Naive thymus-derived CD4-positive, alpha-beta T cell (primary cell): ENCODE measurements around the gene UNCX. TPM values are rescaled to one million over a fixed set of nuclear protein-coding genes. Genes with fewer than 3 reads are reported as not detected.

Source experiments
- ATAC-seq: fragments of 150-1000 bp; cut with Tn5 transposase; 2 replicates; pipeline ENCODE4 v1.10.0; 2021; ENCODE audit warnings: mild to moderate bottlenecking, moderate library complexity
- CTCF ChIA-PET: fragments of 350-600 bp; sonication (Branson Sonifier 250); formaldehyde crosslinking; loops from one replicate; lab custom pipeline; 2021; ENCODE audit warnings: antibody characterized with exemption; lab: Charles Lee
- POLR2A ChIA-PET: fragments of 350-600 bp; sonication (Branson Sonifier 250); formaldehyde crosslinking; loops from one replicate; lab custom pipeline; 2021; ENCODE audit warnings: antibody characterized with exemption, inconsistent platforms; lab: Charles Lee
- DNase-seq, 9 donors: peaks; one replicate each; pipeline versions ENCODE4 v3.0.0 to v3.0.0-alpha.2; 2020 to 2022; ENCODE audit warnings: mixed read lengths in 1 of 9
- H3K27ac ChIP-seq: one replicate; pipeline ENCODE4 v1.7.0; 2013; ENCODE audit warnings: mild to moderate bottlenecking, low read depth, low read length, moderate library complexity
- H3K27me3 ChIP-seq, 2 donors: one replicate each; pipeline ENCODE4 v1.7.0; 2013; ENCODE audit warnings: low read length in 2 of 2, mild to moderate bottlenecking in 2 of 2, moderate library complexity in 2 of 2; ENCODE audit not compliant: control insufficient read depth in 2 of 2, insufficient read depth in 2 of 2
- H3K36me3 ChIP-seq, 3 experiments: 1 replicate in 2 of 3; 2 replicates in 1 of 3; pipeline ENCODE4 v1.7.0; 2013; ENCODE audit warnings: low read length in 3 of 3, mild to moderate bottlenecking in 3 of 3, moderate library complexity in 1 of 3; ENCODE audit not compliant: insufficient read depth in 3 of 3, control insufficient read depth in 2 of 3
- H3K4me1 ChIP-seq, 2 donors: one replicate each; pipeline ENCODE4 v1.7.0; 2013; ENCODE audit warnings: low read length in 2 of 2, mild to moderate bottlenecking in 2 of 2, moderate library complexity in 1 of 2; ENCODE audit not compliant: control insufficient read depth in 2 of 2, insufficient read depth in 2 of 2
- H3K4me3 ChIP-seq: 2 replicates; pipeline ENCODE4 v1.7.0; 2013; ENCODE audit warnings: mild to moderate bottlenecking, low read length
- H3K9me3 ChIP-seq, 3 experiments: 1 replicate in 2 of 3; 2 replicates in 1 of 3; pipeline ENCODE4 v1.7.0; 2013; ENCODE audit warnings: low read length in 3 of 3; ENCODE audit not compliant: control insufficient read depth in 2 of 3
- H3K27ac Mint-ChIP-seq, 9 donors: one replicate each; pipeline ENCODE4 v1.8.0; 2020 to 2022; ENCODE audit warnings: mixed read lengths in 9 of 9, mild to moderate bottlenecking in 8 of 9, moderate library complexity in 5 of 9, inconsistent platforms in 2 of 9
- H3K27me3 Mint-ChIP-seq, 5 donors: one replicate each; pipeline ENCODE4 v1.8.0; 2021 to 2022; ENCODE audit warnings: mixed read lengths in 5 of 5, mild to moderate bottlenecking in 1 of 5
- H3K36me3 Mint-ChIP-seq, 5 donors: one replicate each; pipeline ENCODE4 v1.8.0; 2020 to 2022; ENCODE audit warnings: mixed read lengths in 5 of 5, mild to moderate bottlenecking in 3 of 5, inconsistent platforms in 1 of 5
- H3K4me1 Mint-ChIP-seq, 7 donors: one replicate each; pipeline ENCODE4 v1.8.0; 2020 to 2022; ENCODE audit warnings: mixed read lengths in 7 of 7, mild to moderate bottlenecking in 3 of 7, inconsistent platforms in 1 of 7
- H3K4me3 Mint-ChIP-seq, 10 donors: one replicate each; pipeline ENCODE4 v1.8.0; 2020 to 2022; ENCODE audit warnings: mild to moderate bottlenecking in 10 of 10, mixed read lengths in 10 of 10, moderate library complexity in 6 of 10, inconsistent platforms in 2 of 10
- H3K9me3 Mint-ChIP-seq, 11 donors: one replicate each; pipeline ENCODE4 v1.8.0; 2020 to 2022; ENCODE audit warnings: mixed read lengths in 11 of 11, mild to moderate bottlenecking in 4 of 11, inconsistent platforms in 1 of 11, moderate library complexity in 1 of 11
- intact Hi-C, 2 donors: fragments of 100-400 bp; cut with micrococcal nuclease; formaldehyde crosslinking; loops; one replicate each; pipeline ENCODE4 v1.15.1; 2023
- polyA plus RNA-seq, 2 donors: library from polyadenylated mRNA; unstranded; fragments of 300-500 nt; fragmentation: Illumina TruSeq; gene quantifications; one replicate each; pipeline ENCODE4 v1.2.3, GENCODE V29; 2021
- total RNA-seq, 6 experiments: library from RNA in 5 of 6; stranded (reverse) in 5 of 6; gene quantifications; 1 replicate in 5 of 6; 2 replicates in 1 of 6; pipeline ENCODE4 v1.2.3 and lab custom pipeline; 2021 to 2026

Gene UNCX
- total and polyA plus RNA-seq, 7 experiments from 2014 or later, result not detected

DNA sequence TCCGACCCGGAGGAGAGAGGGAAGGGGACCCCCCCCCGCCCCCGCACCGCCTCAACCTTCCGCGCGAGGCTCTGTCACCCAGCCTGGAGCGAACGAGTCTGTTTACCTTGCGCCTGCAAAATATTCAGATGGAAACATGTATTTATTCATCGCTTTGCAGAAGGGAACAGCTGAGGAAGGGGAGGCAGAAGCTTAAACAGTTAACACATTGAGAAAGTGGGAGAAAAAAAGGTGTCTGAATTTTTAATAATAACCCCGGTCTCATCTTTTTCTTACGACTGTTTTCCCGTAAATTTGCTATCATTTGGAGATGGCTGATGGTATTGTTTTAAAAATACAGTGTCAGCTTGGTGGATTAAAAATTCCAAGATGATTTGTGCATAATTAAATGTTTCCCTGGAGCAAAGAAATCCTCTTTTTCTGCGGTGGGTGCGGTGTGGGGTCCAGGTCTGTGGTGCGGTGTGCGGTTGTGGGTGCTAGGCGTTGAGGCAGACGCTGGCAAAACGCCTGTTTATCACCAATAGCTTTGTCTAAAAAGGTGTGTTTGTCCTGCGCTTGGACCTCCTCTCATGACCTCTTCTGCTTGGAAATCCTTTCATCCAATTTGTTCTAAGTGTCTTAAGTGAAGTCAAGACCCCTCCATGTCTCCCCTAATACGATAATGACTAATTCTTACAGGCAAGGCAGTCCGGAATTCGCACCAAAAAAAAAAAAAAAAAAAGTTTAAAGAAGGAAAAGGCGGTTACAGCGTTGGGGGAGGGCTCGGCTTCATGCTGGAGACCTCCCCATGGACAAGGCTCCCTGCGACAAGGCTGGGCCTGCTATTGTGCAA is 1.6 kb downstream of the UNCX start:
- CTCF ChIA-PET, result no interaction called here
- peak overlapping the region; percentile 2 to 80 (median 52) for H3K4me3 Mint-ChIP-seq
- DNase-seq (no peak), ATAC-seq (no peak)
- no peaks in the 10 kb centered on the region for H3K36me3 ChIP-seq
- peaks cover 18 to 47% (median 34%) of the 10 kb centered on the region in 7 donors for H3K4me1 Mint-ChIP-seq
- H3K27ac Mint-ChIP-seq, result peak overlapping the region in 5 of 9 donors; percentile 7 to 88 (median 67)
- POLR2A ChIA-PET, result no interaction called here
- H3K4me1 ChIP-seq, result peaks cover 0 to 11% of the 10 kb centered on the region in 2 donors
- peaks cover 0 to 3% (median 0%) of the 10 kb centered on the region in 5 donors for H3K36me3 Mint-ChIP-seq
- H3K27ac ChIP-seq, result no peak overlapping the region
- intact Hi-C loops, result no loop called here
- H3K27me3 Mint-ChIP-seq, result peaks cover 44 to 61% (median 53%) of the 10 kb centered on the region in 5 donors
- H3K4me3 ChIP-seq, result no peak overlapping the region
- peaks cover 0 to 3% (median 0%) of the 10 kb centered on the region in 11 donors for H3K9me3 Mint-ChIP-seq
- H3K9me3 ChIP-seq, result no peaks in the 10 kb centered on the region
- peaks cover 8 to 25% of the 10 kb centered on the region in 2 donors for H3K27me3 ChIP-seq

- ChIA-PET CTCF (no interaction called here), POLR2A (no interaction called here)
- Histone ChIP-seq H3K27me3 (peaks cover 8 to 29% of the 10 kb centered on the region in 2 donors), H3K36me3 (no peaks in the 10 kb centered on the region), H3K27ac (no peak overlapping the region), H3K9me3 (no peaks in the 10 kb centered on the region), H3K4me3 (no peak overlapping the region), H3K4me1 (peaks cover 0 to 11% of the 10 kb centered on the region in 2 donors)
- Mint-ChIP-seq H3K27ac (peak overlapping the region in 4 of 9 donors; percentile 38 to 88 (median 68)), H3K9me3 (peaks cover 0 to 3% (median 0%) of the 10 kb centered on the region in 11 donors), H3K36me3 (peaks cover 0 to 3% (median 0%) of the 10 kb centered on the region in 5 donors), H3K4me3 (peak overlapping the region in 9 of 10 donors; percentile 2 to 80 (median 46)), H3K27me3 (peaks cover 48 to 65% (median 60%) of the 10 kb centered on the region in 5 donors), H3K4me1 (peaks cover 19 to 51% (median 37%) of the 10 kb centered on the region in 7 donors)
- intact Hi-C loops, result loop anchor here in 1 of 2 donors (5.0 kb wide), 1 partner anchor 713 kb away; no protein-coding TSS in a partner anchor
- DNase-seq (no peak), ATAC-seq (no peak)
Measured at GRCh38 chr7:1234881-1235500, 2.3 kb downstream of the UNCX start.

- Mint-ChIP-seq H3K4me1 (peaks cover 16 to 50% (median 39%) of the 10 kb centered on the region in 7 donors), H3K27ac (peak overlapping the region in 1 of 9 donors; percentile 91), H3K27me3 (peaks cover 48 to 68% (median 63%) of the 10 kb centered on the region in 5 donors), H3K9me3 (peaks cover 0 to 3% (median 0%) of the 10 kb centered on the region in 11 donors), H3K4me3 (peak overlapping the region in 9 of 10 donors; percentile 21 to 80 (median 55)), H3K36me3 (peaks cover 0 to 3% (median 0%) of the 10 kb centered on the region in 5 donors)
- no peak for ATAC-seq
- H3K27me3 ChIP-seq, result peaks cover 8 to 30% of the 10 kb centered on the region in 2 donors
- H3K4me3 ChIP-seq, result no peak overlapping the region
- H3K27ac ChIP-seq, result no peak overlapping the region
- intact Hi-C loops, result loop anchor here in 1 of 2 donors (5.0 kb wide), 1 partner anchor 713 kb away; no protein-coding TSS in a partner anchor
- no peaks in the 10 kb centered on the region for H3K36me3 ChIP-seq
- H3K4me1 ChIP-seq, result peaks cover 0 to 11% of the 10 kb centered on the region in 2 donors
- no peaks in the 10 kb centered on the region for H3K9me3 ChIP-seq
- DNase-seq, result no peak
- ChIA-PET POLR2A (no interaction called here), CTCF (no interaction called here)
Measured at GRCh38 chr7:1235501-1236131, 2.9 kb downstream of the UNCX start.

DNA sequence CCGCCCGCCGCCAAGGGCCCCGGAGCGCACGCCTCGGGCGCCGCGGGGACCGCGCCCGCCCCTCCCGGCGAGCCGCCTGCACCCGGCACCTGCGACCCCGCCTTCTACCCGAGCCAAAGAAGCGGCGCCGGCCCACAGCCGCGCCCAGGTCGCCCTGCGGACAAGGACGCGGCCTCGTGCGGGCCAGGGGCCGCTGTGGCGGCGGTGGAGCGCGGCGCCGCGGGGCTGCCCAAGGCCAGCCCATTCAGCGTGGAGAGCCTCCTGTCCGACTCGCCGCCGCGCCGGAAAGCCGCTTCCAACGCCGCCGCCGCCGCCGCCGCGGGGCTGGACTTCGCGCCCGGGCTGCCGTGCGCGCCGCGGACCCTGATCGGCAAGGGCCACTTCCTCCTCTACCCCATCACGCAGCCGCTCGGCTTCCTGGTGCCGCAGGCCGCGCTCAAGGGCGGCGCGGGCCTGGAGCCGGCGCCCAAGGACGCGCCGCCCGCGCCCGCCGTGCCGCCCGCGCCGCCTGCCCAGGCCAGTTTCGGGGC is 3.5 kb downstream of the UNCX start:
- peaks cover 16 to 47% (median 36%) of the 10 kb centered on the region in 7 donors for H3K4me1 Mint-ChIP-seq
- Histone ChIP-seq H3K9me3 (no peaks in the 10 kb centered on the region), H3K27me3 (peaks cover 8 to 26% of the 10 kb centered on the region in 2 donors), H3K4me1 (peaks cover 0 to 11% of the 10 kb centered on the region in 2 donors), H3K4me3 (no peak overlapping the region), H3K36me3 (no peaks in the 10 kb centered on the region), H3K27ac (no peak overlapping the region)
- H3K36me3 Mint-ChIP-seq, result peaks cover 0 to 3% (median 0%) of the 10 kb centered on the region in 5 donors
- H3K27ac Mint-ChIP-seq, result no peak overlapping the region
- intact Hi-C loops, result loop anchor here in 1 of 2 donors (5.0 kb wide), 1 partner anchor 714 kb away; no protein-coding TSS in a partner anchor
- CTCF ChIA-PET, result no interaction called here
- H3K9me3 Mint-ChIP-seq, result peaks cover 0 to 3% (median 0%) of the 10 kb centered on the region in 11 donors
- peak overlapping the region in 2 of 10 donors; percentile 44 to 80 for H3K4me3 Mint-ChIP-seq
- ATAC-seq (no peak), DNase-seq (no peak)
- H3K27me3 Mint-ChIP-seq, result peaks cover 45 to 65% (median 60%) of the 10 kb centered on the region in 5 donors
- POLR2A ChIA-PET, result no interaction called here

GRCh38 chr7:1236831-1237701 is 4.4 kb downstream of the UNCX start:
- H3K4me1 ChIP-seq, result peaks cover 0 to 11% of the 10 kb centered on the region in 2 donors
- Mint-ChIP-seq H3K27me3 (peaks cover 42 to 61% (median 56%) of the 10 kb centered on the region in 5 donors), H3K4me1 (peaks cover 14 to 40% (median 29%) of the 10 kb centered on the region in 7 donors), H3K4me3 (peak overlapping the region in 9 of 10 donors; percentile 34 to 68 (median 63)), H3K27ac (peak overlapping the region in 3 of 9 donors; percentile 47 to 80 (median 49)), H3K9me3 (peaks cover 0 to 3% (median 0%) of the 10 kb centered on the region in 11 donors), H3K36me3 (peaks cover 0 to 3% (median 0%) of the 10 kb centered on the region in 5 donors)
- no peaks in the 10 kb centered on the region for H3K36me3 ChIP-seq
- ATAC-seq, result no peak
- intact Hi-C loops, result loop anchor here in 1 of 2 donors (5.0 kb wide), 1 partner anchor 715 kb away; no protein-coding TSS in a partner anchor
- no peaks in the 10 kb centered on the region for H3K9me3 ChIP-seq
- no peak for DNase-seq
- no peak overlapping the region for H3K27ac ChIP-seq
- H3K27me3 ChIP-seq, result peaks cover 8 to 23% of the 10 kb centered on the region in 2 donors
- POLR2A ChIA-PET, result no interaction called here
- H3K4me3 ChIP-seq, result no peak overlapping the region
- CTCF ChIA-PET, result no interaction called here
